ENCODE measurements around the gene KRT74.

KRT74 gene

GRCh38 chr12:52582971-52583456 is 9.4 kb upstream of the KRT74 start:
- no peak overlapping the region for H3K4me3 ChIP-seq (ENCODE audit: low read length)
- no peak overlapping the region for H3K9ac ChIP-seq (ENCODE audit: low read depth, low read length)
- no peaks in the 10 kb centered on the region for H3K27me3 ChIP-seq (ENCODE audit: insufficient read depth, low read length)
- no peak overlapping the region for H3K27ac ChIP-seq (ENCODE audit: low read length)
- H3K4me1 ChIP-seq (ENCODE audit: insufficient read depth, low read length), result no peaks in the 10 kb centered on the region
- no peaks in the 10 kb centered on the region for H3K36me3 ChIP-seq (ENCODE audit: insufficient read depth, low read depth, low read length)
- no peaks in the 10 kb centered on the region for H3K9me3 ChIP-seq (ENCODE audit: insufficient read depth, low read depth, low read length)

GRCh38 chr12:52582486-52582885 is 8.8 kb upstream of the KRT74 start:
- no peak overlapping the region for H3K9ac ChIP-seq (ENCODE audit: low read depth, low read length)
- no peaks in the 10 kb centered on the region for H3K36me3 ChIP-seq (ENCODE audit: insufficient read depth, low read depth, low read length)
- H3K9me3 ChIP-seq (ENCODE audit: insufficient read depth, low read depth, low read length), result no peaks in the 10 kb centered on the region
- H3K27ac ChIP-seq (ENCODE audit: low read length), result no peak overlapping the region
- no peak overlapping the region for H3K4me3 ChIP-seq (ENCODE audit: low read length)
- H3K4me1 ChIP-seq (ENCODE audit: insufficient read depth, low read length), result no peaks in the 10 kb centered on the region
- no peaks in the 10 kb centered on the region for H3K27me3 ChIP-seq (ENCODE audit: insufficient read depth, low read length)

GRCh38 chr12:52581481-52581880 is 7.8 kb upstream of the KRT74 start:
- Histone ChIP-seq H3K9ac (ENCODE audit: low read depth, low read length) (no peak overlapping the region), H3K4me1 (ENCODE audit: insufficient read depth, low read length) (no peaks in the 10 kb centered on the region), H3K27ac (ENCODE audit: low read length) (no peak overlapping the region), H3K4me3 (ENCODE audit: low read length) (no peak overlapping the region), H3K36me3 (ENCODE audit: insufficient read depth, low read depth, low read length) (no peaks in the 10 kb centered on the region), H3K27me3 (ENCODE audit: insufficient read depth, low read length) (no peaks in the 10 kb centered on the region), H3K9me3 (ENCODE audit: insufficient read depth, low read depth, low read length) (no peaks in the 10 kb centered on the region)

GRCh38 chr12:52581066-52581465 is 7.4 kb upstream of the KRT74 start:
- Histone ChIP-seq H3K9ac (ENCODE audit: low read depth, low read length) (no peak overlapping the region), H3K27ac (ENCODE audit: low read length) (no peak overlapping the region), H3K36me3 (ENCODE audit: insufficient read depth, low read depth, low read length) (no peaks in the 10 kb centered on the region), H3K4me1 (ENCODE audit: insufficient read depth, low read length) (no peaks in the 10 kb centered on the region), H3K27me3 (ENCODE audit: insufficient read depth, low read length) (no peaks in the 10 kb centered on the region), H3K9me3 (ENCODE audit: insufficient read depth, low read depth, low read length) (no peaks in the 10 kb centered on the region), H3K4me3 (ENCODE audit: low read length) (no peak overlapping the region)

- Histone ChIP-seq H3K4me3 (ENCODE audit: low read length) (no peak overlapping the region), H3K27ac (ENCODE audit: low read length) (no peak overlapping the region), H3K9me3 (ENCODE audit: insufficient read depth, low read depth, low read length) (no peaks in the 10 kb centered on the region), H3K36me3 (ENCODE audit: insufficient read depth, low read depth, low read length) (no peaks in the 10 kb centered on the region), H3K9ac (ENCODE audit: low read depth, low read length) (no peak overlapping the region), H3K4me1 (ENCODE audit: insufficient read depth, low read length) (no peaks in the 10 kb centered on the region), H3K27me3 (ENCODE audit: insufficient read depth, low read length) (no peaks in the 10 kb centered on the region)
These were observed 6.9 kb upstream of the KRT74 start for GRCh38 chr12:52580496-52580895.

GRCh38 chr12:52579468-52580465 is 6.1 kb upstream of the KRT74 start:
- H3K4me3 ChIP-seq (ENCODE audit: low read length), result no peak overlapping the region
- no peak overlapping the region for H3K9ac ChIP-seq (ENCODE audit: low read depth, low read length)
- no peak overlapping the region for H3K27ac ChIP-seq (ENCODE audit: low read length)
- no peaks in the 10 kb centered on the region for H3K4me1 ChIP-seq (ENCODE audit: insufficient read depth, low read length)
- H3K36me3 ChIP-seq (ENCODE audit: insufficient read depth, low read depth, low read length), result no peaks in the 10 kb centered on the region
- no peaks in the 10 kb centered on the region for H3K27me3 ChIP-seq (ENCODE audit: insufficient read depth, low read length)
- no peaks in the 10 kb centered on the region for H3K9me3 ChIP-seq (ENCODE audit: insufficient read depth, low read depth, low read length)

GRCh38 chr12:52578469-52578868 is 4.8 kb upstream of the KRT74 start:
- H3K9ac ChIP-seq (ENCODE audit: low read depth, low read length), result no peak overlapping the region
- H3K9me3 ChIP-seq (ENCODE audit: insufficient read depth, low read depth, low read length), result no peaks in the 10 kb centered on the region
- no peaks in the 10 kb centered on the region for H3K4me1 ChIP-seq (ENCODE audit: insufficient read depth, low read length)
- no peaks in the 10 kb centered on the region for H3K27me3 ChIP-seq (ENCODE audit: insufficient read depth, low read length)
- H3K27ac ChIP-seq (ENCODE audit: low read length), result no peak overlapping the region
- H3K4me3 ChIP-seq (ENCODE audit: low read length), result no peak overlapping the region
- no peaks in the 10 kb centered on the region for H3K36me3 ChIP-seq (ENCODE audit: insufficient read depth, low read depth, low read length)

- Histone ChIP-seq H3K4me1 (ENCODE audit: insufficient read depth, low read length) (no peaks in the 10 kb centered on the region), H3K4me3 (ENCODE audit: low read length) (no peak overlapping the region), H3K9ac (ENCODE audit: low read depth, low read length) (no peak overlapping the region), H3K27ac (ENCODE audit: low read length) (no peak overlapping the region), H3K9me3 (ENCODE audit: insufficient read depth, low read depth, low read length) (no peaks in the 10 kb centered on the region), H3K36me3 (ENCODE audit: insufficient read depth, low read depth, low read length) (no peaks in the 10 kb centered on the region), H3K27me3 (ENCODE audit: insufficient read depth, low read length) (no peaks in the 10 kb centered on the region)
These were observed 3.7 kb upstream of the KRT74 start for GRCh38 chr12:52577316-52577715.

GRCh38 chr12:52575948-52576347 is 2.3 kb upstream of the KRT74 start:
- Histone ChIP-seq H3K4me3 (ENCODE audit: low read length) (no peak overlapping the region), H3K9me3 (ENCODE audit: insufficient read depth, low read depth, low read length) (no peaks in the 10 kb centered on the region), H3K9ac (ENCODE audit: low read depth, low read length) (no peak overlapping the region), H3K27me3 (ENCODE audit: insufficient read depth, low read length) (no peaks in the 10 kb centered on the region), H3K4me1 (ENCODE audit: insufficient read depth, low read length) (no peaks in the 10 kb centered on the region), H3K27ac (ENCODE audit: low read length) (no peak overlapping the region), H3K36me3 (ENCODE audit: insufficient read depth, low read depth, low read length) (no peaks in the 10 kb centered on the region)

GRCh38 chr12:52575256-52575655 is 1.6 kb upstream of the KRT74 start:
- no peaks in the 10 kb centered on the region for H3K4me1 ChIP-seq (ENCODE audit: insufficient read depth, low read length)
- H3K36me3 ChIP-seq (ENCODE audit: insufficient read depth, low read depth, low read length), result no peaks in the 10 kb centered on the region
- H3K9ac ChIP-seq (ENCODE audit: low read depth, low read length), result no peak overlapping the region
- H3K4me3 ChIP-seq (ENCODE audit: low read length), result no peak overlapping the region
- H3K27me3 ChIP-seq (ENCODE audit: insufficient read depth, low read length), result no peaks in the 10 kb centered on the region
- no peaks in the 10 kb centered on the region for H3K9me3 ChIP-seq (ENCODE audit: insufficient read depth, low read depth, low read length)
- H3K27ac ChIP-seq (ENCODE audit: low read length), result no peak overlapping the region

GRCh38 chr12:52573306-52573705 is 337 bp downstream of the KRT74 start:
- Histone ChIP-seq H3K27ac (ENCODE audit: low read length) (no peak overlapping the region), H3K27me3 (ENCODE audit: insufficient read depth, low read length) (no peaks in the 10 kb centered on the region), H3K9me3 (ENCODE audit: insufficient read depth, low read depth, low read length) (no peaks in the 10 kb centered on the region), H3K9ac (ENCODE audit: low read depth, low read length) (no peak overlapping the region), H3K36me3 (ENCODE audit: insufficient read depth, low read depth, low read length) (no peaks in the 10 kb centered on the region), H3K4me1 (ENCODE audit: insufficient read depth, low read length) (no peaks in the 10 kb centered on the region), H3K4me3 (ENCODE audit: low read length) (no peak overlapping the region)

- Histone ChIP-seq H3K27me3 (ENCODE audit: insufficient read depth, low read length) (no peaks in the 10 kb centered on the region), H3K9me3 (ENCODE audit: insufficient read depth, low read depth, low read length) (no peaks in the 10 kb centered on the region), H3K36me3 (ENCODE audit: insufficient read depth, low read depth, low read length) (no peaks in the 10 kb centered on the region), H3K9ac (ENCODE audit: low read depth, low read length) (no peak overlapping the region), H3K4me3 (ENCODE audit: low read length) (no peak overlapping the region), H3K4me1 (ENCODE audit: insufficient read depth, low read length) (no peaks in the 10 kb centered on the region), H3K27ac (ENCODE audit: low read length) (no peak overlapping the region)
These were observed 3.1 kb downstream of the KRT74 start for GRCh38 chr12:52570511-52570910.
